Omental fat pad (tissue), 4 donors: ENCODE data around the gene CTSC. TPM values are rescaled to one million over a fixed set of nuclear protein-coding genes. Genes with fewer than 3 reads are reported as not detected.
"Not testable (repeated sequence)": the region's sequence is repeated elsewhere in the genome, so short reads cannot be mapped to it uniquely, and the experiment has no call there.

Experiments used
- ATAC-seq: fragments of 150-250 bp; one replicate; pipeline ENCODE4 v1.9.1; 2016; ENCODE audit warnings: mild to moderate bottlenecking, moderate library complexity; ENCODE audit not compliant: low FRiP score
- DNase-seq: peaks from one replicate; pipeline ENCODE4 v3.0.0-alpha.2; 2019; ENCODE audit warnings: low spot score
- total RNA-seq, 4 donors: library from RNA; depleted of rRNA; stranded (reverse); fragments of >200 nt; gene quantifications; one replicate each; pipeline ENCODE4 v1.1.0, GENCODE V29; 2016
- TF ChIP-seq, protein P1 (sequence below), 3 donors: fragments of 450-650 bp; IDR thresholded peaks; one replicate each; pipeline ENCODE4 v1.5.1; 2016 to 2017; ENCODE audit warnings: antibody characterized with exemption in 3 of 3, mild to moderate bottlenecking in 3 of 3, moderate library complexity in 2 of 3

The CTSC gene
- total RNA-seq, 4 donors from 2014 or later = 136 to 234 (median 166) TPM

DNA sequence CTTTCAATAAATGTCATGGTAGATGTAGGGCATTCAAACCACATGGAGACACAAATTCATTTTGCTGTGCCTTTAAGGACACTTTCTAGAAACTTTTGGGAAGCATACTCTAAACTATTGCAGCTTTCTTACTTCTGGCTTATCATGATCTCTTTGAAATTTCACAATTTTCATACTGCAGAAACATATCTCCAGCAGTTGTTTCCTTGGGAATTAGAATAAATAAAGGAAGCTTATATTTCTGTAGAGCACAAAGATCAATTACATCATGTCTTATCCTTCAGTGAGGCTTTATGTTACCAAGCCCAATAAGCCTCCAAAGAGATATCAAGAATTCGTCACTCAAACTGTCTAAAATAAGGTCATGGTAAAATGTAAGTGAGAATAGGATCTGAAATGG lies 87.8 kb downstream of the CTSC start:
- ATAC-seq (no peak), DNase-seq (no peak)
- TF ChIP-seq, protein P1, sequence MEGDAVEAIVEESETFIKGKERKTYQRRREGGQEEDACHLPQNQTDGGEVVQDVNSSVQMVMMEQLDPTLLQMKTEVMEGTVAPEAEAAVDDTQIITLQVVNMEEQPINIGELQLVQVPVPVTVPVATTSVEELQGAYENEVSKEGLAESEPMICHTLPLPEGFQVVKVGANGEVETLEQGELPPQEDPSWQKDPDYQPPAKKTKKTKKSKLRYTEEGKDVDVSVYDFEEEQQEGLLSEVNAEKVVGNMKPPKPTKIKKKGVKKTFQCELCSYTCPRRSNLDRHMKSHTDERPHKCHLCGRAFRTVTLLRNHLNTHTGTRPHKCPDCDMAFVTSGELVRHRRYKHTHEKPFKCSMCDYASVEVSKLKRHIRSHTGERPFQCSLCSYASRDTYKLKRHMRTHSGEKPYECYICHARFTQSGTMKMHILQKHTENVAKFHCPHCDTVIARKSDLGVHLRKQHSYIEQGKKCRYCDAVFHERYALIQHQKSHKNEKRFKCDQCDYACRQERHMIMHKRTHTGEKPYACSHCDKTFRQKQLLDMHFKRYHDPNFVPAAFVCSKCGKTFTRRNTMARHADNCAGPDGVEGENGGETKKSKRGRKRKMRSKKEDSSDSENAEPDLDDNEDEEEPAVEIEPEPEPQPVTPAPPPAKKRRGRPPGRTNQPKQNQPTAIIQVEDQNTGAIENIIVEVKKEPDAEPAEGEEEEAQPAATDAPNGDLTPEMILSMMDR (IDR thresholded peaks at IDR 0.05) = no peak

DNA sequence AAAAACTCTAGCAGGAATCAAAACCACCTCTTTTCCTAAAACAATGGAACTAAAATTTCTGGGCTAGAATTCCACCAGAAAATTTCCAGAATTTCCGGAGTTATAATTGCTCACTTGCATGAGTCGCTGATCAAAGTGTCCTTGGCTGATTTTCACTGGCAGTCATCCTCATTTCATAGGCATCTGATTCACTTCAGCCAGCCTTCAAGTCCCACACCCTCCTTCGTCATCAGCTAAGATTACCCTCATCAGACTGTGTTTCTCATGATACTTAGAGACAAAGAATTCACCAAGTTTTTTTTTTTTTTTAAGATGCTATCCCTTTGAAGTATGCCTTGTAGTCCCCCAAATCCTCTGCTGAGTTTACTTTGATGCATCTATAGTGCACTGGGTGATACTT lies 90.8 kb downstream of the CTSC start:
- no peak for ATAC-seq
- TF ChIP-seq, protein P1 (IDR thresholded peaks at IDR 0.05) = no peak
- DNase-seq = no peak

DNA sequence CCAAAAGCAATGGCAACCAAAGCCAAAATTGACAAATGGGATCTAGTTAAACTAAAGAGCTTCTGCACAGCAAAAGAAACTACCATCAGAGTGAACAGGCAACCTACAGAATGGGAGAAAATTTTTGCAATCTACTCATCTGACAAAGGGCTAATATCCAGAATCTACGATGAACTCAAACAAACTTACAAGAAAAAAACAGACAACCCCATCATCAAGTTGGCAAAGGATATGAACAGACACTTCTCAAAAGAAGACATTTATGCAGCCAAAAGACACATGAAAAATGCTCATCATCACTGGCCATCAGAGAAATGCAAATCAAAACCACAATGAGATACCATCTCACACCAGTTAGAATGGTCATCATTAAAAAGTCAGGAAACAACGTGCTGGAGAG lies 92.0 kb downstream of the CTSC start:
- DNase-seq, ATAC-seq: not testable (repeated sequence)

Other genes starting within 250 kb of the CTSC start
- gene RAB38, start 162.3 kb downstream of the CTSC start, total RNA-seq = 10 to 100 TPM in 1 of 4 donors, 1 to 10 TPM in 2, not detected in 1; 1.9 to 11.8 (median 4.0) TPM